Thyroid gland (tissue), 4 donors: ENCODE data around the gene SYS1.

ENCODE experiments used
- CTCF ChIP-seq, 6 experiments: fragments of 200-600 bp in 3 of 6; fragments of 450-650 bp in 3 of 6; sonication (generic) in 3 of 6; IDR thresholded peaks; one replicate each; pipeline ENCODE4 v1.5.1; 2016 to 2019; ENCODE audit warnings: antibody characterized with exemption in 6 of 6, mild to moderate bottlenecking in 2 of 6, inconsistent platforms in 1 of 6, moderate library complexity in 1 of 6
- POLR2A ChIP-seq, 2 donors: fragments of 450-650 bp; IDR thresholded peaks; one replicate each; pipeline ENCODE4 v1.6.1; 2017; ENCODE audit warnings: antibody characterized with exemption in 2 of 2, mild to moderate bottlenecking in 2 of 2, moderate library complexity in 1 of 2

DNA sequence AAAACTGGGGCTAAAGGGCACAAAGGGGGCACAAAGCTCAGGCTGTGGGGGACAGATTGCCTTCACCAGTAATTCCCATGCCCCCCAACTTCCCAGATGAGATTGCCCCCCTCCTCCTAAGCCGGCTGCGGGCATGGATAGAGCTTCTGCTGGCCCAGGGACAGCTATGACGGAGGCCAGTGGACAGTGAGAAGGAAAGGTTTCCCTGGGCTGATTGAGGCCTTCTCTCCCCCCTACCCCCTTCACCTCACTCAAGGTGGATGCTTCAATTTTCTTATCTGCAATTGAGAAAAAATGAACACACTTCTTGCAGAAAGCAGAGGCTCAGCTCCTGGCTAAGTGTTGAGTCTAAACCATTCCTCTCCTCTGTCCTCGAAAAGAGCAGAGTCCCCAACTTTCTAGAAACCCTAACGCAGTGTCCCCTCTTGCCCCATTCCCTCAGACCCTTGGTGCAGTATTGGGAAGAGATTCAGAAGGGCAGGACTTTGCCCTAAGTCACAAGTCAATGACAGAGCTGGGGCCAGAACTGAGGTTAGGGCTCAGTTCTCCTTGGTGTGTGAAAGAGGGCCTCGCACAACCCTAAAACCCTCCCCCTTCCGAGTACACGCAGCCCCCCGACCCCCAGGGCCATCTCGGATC is 15.5 kb upstream of the SYS1 start:
- no peak for TF ChIP-seq POLR2A (IDR thresholded peaks at IDR 0.05)
- TF ChIP-seq CTCF (IDR thresholded peaks at IDR 0.05): no peak
